Right lobe of liver (tissue), 4 donors: ENCODE results near the gene DHX34.

ENCODE experiments used
- POLR2A ChIP-seq: fragments of 450-650 bp; IDR thresholded peaks from one replicate; pipeline ENCODE4 v1.6.1; 2017; ENCODE audit warnings: antibody characterized with exemption, mild to moderate bottlenecking
- TF ChIP-seq, protein P1 (sequence below), 4 donors: fragments of 200-600 bp in 3 of 4; fragments of 450-650 bp in 1 of 4; IDR thresholded peaks; one replicate each; pipeline versions ENCODE4 v1.5.1 to v1.8.0; 2016 to 2022; ENCODE audit warnings: antibody characterized with exemption in 4 of 4, mild to moderate bottlenecking in 2 of 4
- donor health status: DM: no; HTN: no; CAD: no.
- donor health status: DM: no; HTN: no; CAD: no.
- donor health status: DM: no; HTN: yes; CAD: no.

DNA sequence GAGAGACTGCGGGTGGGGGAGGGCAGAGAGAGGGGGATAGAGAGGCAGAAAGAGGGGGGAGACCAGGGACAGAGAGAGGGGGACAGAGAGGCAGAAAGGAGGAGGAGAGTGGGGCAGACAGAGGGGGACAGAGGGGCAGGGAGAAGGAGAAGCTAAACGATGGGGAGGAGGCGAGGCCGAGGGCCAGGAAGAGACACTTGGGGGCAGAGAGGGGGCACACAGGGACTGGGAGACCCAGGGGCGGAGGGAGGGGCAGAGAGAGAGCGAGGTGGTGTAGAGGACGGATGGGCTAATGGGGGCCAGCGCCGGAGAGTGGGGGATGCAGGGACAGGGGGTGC, 69.5 kb downstream of the DHX34 start:
- TF ChIP-seq, protein P1, sequence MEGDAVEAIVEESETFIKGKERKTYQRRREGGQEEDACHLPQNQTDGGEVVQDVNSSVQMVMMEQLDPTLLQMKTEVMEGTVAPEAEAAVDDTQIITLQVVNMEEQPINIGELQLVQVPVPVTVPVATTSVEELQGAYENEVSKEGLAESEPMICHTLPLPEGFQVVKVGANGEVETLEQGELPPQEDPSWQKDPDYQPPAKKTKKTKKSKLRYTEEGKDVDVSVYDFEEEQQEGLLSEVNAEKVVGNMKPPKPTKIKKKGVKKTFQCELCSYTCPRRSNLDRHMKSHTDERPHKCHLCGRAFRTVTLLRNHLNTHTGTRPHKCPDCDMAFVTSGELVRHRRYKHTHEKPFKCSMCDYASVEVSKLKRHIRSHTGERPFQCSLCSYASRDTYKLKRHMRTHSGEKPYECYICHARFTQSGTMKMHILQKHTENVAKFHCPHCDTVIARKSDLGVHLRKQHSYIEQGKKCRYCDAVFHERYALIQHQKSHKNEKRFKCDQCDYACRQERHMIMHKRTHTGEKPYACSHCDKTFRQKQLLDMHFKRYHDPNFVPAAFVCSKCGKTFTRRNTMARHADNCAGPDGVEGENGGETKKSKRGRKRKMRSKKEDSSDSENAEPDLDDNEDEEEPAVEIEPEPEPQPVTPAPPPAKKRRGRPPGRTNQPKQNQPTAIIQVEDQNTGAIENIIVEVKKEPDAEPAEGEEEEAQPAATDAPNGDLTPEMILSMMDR (IDR thresholded peaks at IDR 0.05), result no peak
- TF ChIP-seq POLR2A, result no peak
